Cerebellar cortex (tissue), 1 donor: ENCODE measurements around the gene ZBTB32.

Experiments used
- DNase-seq: peaks from one replicate; pipeline ENCODE4 v3.0.0-alpha.2; 2015; ENCODE audit warnings: low spot score

The ZBTB32 gene

GRCh38 chr19:35752746-35753350, 48.5 kb downstream of the ZBTB32 start:
- DNase-seq: no peak

GRCh38 chr19:35753634-35754369, 49.4 kb downstream of the ZBTB32 start:
- DNase-seq: no peak

- DNase-seq: no peak
These were observed 50.2 kb downstream of the ZBTB32 start for GRCh38 chr19:35754370-35755130.

GRCh38 chr19:35755131-35755549, 50.8 kb downstream of the ZBTB32 start:
- DNase-seq: no peak

- DNase-seq: no peak
These were observed 51.4 kb downstream of the ZBTB32 start for GRCh38 chr19:35755550-35756376.

- DNase-seq: no peak
These were observed 52.2 kb downstream of the ZBTB32 start, which contains the start of gene HSPB6 for GRCh38 chr19:35756377-35757230. TSS of gene HSPB6 (minus strand) at chr19:35757029. CDS start at chr19:35757008, 21 bp downstream.

- DNase-seq: no peak
These were observed 52.9 kb downstream of the ZBTB32 start for GRCh38 chr19:35757231-35757748.

- peak; percentile 100 for DNase-seq
These were observed 53.6 kb downstream of the ZBTB32 start, which contains the start of gene PROSER3 for GRCh38 chr19:35757749-35758608. TSS of gene PROSER3 (plus strand) at chr19:35758176. CDS start at chr19:35758216, 40 bp downstream.

- DNase-seq: no peak
These were observed 55.3 kb downstream of the ZBTB32 start for GRCh38 chr19:35759697-35760096.

GRCh38 chr19:35760711-35761349, 56.5 kb downstream of the ZBTB32 start:
- DNase-seq: no peak

GRCh38 chr19:35764432-35765315, 60.3 kb downstream of the ZBTB32 start:
- no peak for DNase-seq
